ENCODE measurements around the gene INHBB. TPM values are rescaled to one million over a fixed set of nuclear protein-coding genes. Genes with fewer than 3 reads are reported as not detected.

Gene INHBB
- polyA plus RNA-seq, 2 donors = 0.51 to 1.6 TPM

- Histone ChIP-seq H3K4me3 (ENCODE audit: low read depth in 1 of 2, low read length in 2 of 2) (no peak overlapping the region), H3K27ac (ENCODE audit: low read depth in 2 of 2, low read length in 1 of 2) (no peak overlapping the region), H3K36me3 (ENCODE audit: control insufficient read depth in 2 of 2, insufficient read depth in 2 of 2, low read length in 1 of 2) (no peaks in the 10 kb centered on the region), H3K27me3 (ENCODE audit: control insufficient read depth in 1 of 2, insufficient read depth in 2 of 2, low read length in 2 of 2) (no peaks in the 10 kb centered on the region), H3K4me1 (ENCODE audit: control insufficient read depth in 2 of 2, insufficient read depth in 2 of 2, low read length in 1 of 2) (no peaks in the 10 kb centered on the region), H3K9me3 (ENCODE audit: control insufficient read depth in 2 of 2, insufficient read depth in 1 of 2, low read depth in 1 of 2, low read length in 1 of 2) (no peaks in the 10 kb centered on the region)
- WGBS, 2 donors = 92 to 94% methylated on average over 11 of the region's 11 CpGs
Measured at GRCh38 chr2:120362926-120363325, 17.0 kb downstream of the INHBB start.

DNA sequence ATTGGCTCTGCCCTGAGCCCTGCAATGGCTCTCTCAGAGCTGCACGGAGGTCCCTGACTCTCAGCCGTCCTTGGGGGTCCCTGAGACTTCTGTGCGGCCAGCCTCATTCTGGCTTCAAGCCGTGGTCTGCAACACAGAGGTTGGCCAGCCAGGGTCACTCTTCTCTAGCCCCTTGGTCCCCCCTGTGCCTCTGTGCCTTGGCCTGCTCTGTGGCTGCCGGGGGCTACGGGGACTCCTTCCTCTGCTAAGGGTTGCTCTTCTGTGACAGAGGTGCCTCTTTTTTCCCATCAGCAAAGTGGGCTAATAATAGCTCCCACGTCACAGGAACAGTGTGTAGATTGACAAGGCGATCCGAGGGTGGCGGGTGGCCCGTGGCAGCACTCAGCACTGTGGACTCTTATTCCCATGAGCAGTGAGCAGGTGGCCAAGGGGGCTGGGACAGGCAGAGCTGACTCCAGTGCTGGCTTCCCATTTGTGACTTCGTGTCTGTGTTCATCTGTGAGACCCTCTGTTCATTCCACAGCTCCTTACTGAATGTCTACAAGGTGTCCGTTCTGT, 19.4 kb downstream of the INHBB start:
- Histone ChIP-seq H3K36me3 (ENCODE audit: control insufficient read depth in 2 of 2, insufficient read depth in 2 of 2, low read length in 1 of 2) (no peaks in the 10 kb centered on the region), H3K4me3 (ENCODE audit: low read depth in 1 of 2, low read length in 2 of 2) (no peak overlapping the region), H3K27ac (ENCODE audit: low read depth in 2 of 2, low read length in 1 of 2) (no peak overlapping the region), H3K4me1 (ENCODE audit: control insufficient read depth in 2 of 2, insufficient read depth in 2 of 2, low read length in 1 of 2) (no peaks in the 10 kb centered on the region), H3K9me3 (ENCODE audit: control insufficient read depth in 2 of 2, insufficient read depth in 1 of 2, low read depth in 1 of 2, low read length in 1 of 2) (no peaks in the 10 kb centered on the region), H3K27me3 (ENCODE audit: control insufficient read depth in 1 of 2, insufficient read depth in 2 of 2, low read length in 2 of 2) (no peaks in the 10 kb centered on the region)
- 81 to 82% methylated on average over 13 of the region's 13 CpGs for WGBS, 2 donors

DNA sequence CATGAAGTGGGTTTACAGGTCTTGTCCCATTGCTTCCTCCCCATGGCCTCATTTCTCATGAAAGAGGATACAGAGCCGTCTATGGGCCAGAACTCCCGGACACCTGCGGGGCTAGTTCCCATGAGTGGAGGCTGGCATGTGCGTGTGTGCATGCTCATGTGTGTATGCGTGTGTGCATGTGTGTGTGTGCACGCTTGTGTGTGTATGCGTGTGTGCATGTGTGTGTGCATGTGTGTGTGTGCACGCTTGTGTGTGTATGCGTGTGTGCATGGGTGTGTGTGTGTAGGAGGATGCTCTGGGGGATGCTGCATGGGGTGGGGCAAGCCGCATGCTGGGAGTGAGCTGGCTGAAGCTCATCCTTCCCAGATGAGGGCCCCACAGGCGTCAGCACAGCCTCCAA, 20.8 kb downstream of the INHBB start:
- no peaks in the 10 kb centered on the region for H3K4me1 ChIP-seq (ENCODE audit: control insufficient read depth in 2 of 2, insufficient read depth in 2 of 2, low read length in 1 of 2)
- 92 to 93% methylated on average over 11 of the region's 11 CpGs for WGBS, 2 donors
- no peaks in the 10 kb centered on the region for H3K36me3 ChIP-seq (ENCODE audit: control insufficient read depth in 2 of 2, insufficient read depth in 2 of 2, low read length in 1 of 2)
- H3K9me3 ChIP-seq (ENCODE audit: control insufficient read depth in 2 of 2, insufficient read depth in 1 of 2, low read depth in 1 of 2, low read length in 1 of 2) = peaks cover 0 to 1% of the 10 kb centered on the region in 2 donors
- no peaks in the 10 kb centered on the region for H3K27me3 ChIP-seq (ENCODE audit: control insufficient read depth in 1 of 2, insufficient read depth in 2 of 2, low read length in 2 of 2)
- H3K4me3 ChIP-seq (ENCODE audit: low read depth in 1 of 2, low read length in 2 of 2) = no peak overlapping the region
- no peak overlapping the region for H3K27ac ChIP-seq (ENCODE audit: low read depth in 2 of 2, low read length in 1 of 2)

GRCh38 chr2:120367221-120367620, 21.3 kb downstream of the INHBB start:
- WGBS, 2 donors = 85 to 90% methylated on average over 8 of the region's 8 CpGs
- Histone ChIP-seq H3K36me3 (ENCODE audit: control insufficient read depth in 2 of 2, insufficient read depth in 2 of 2, low read length in 1 of 2) (no peaks in the 10 kb centered on the region), H3K9me3 (ENCODE audit: control insufficient read depth in 2 of 2, insufficient read depth in 1 of 2, low read depth in 1 of 2, low read length in 1 of 2) (peaks cover 0 to 3% of the 10 kb centered on the region in 2 donors), H3K4me1 (ENCODE audit: control insufficient read depth in 2 of 2, insufficient read depth in 2 of 2, low read length in 1 of 2) (no peaks in the 10 kb centered on the region), H3K27me3 (ENCODE audit: control insufficient read depth in 1 of 2, insufficient read depth in 2 of 2, low read length in 2 of 2) (no peaks in the 10 kb centered on the region), H3K27ac (ENCODE audit: low read depth in 2 of 2, low read length in 1 of 2) (no peak overlapping the region), H3K4me3 (ENCODE audit: low read depth in 1 of 2, low read length in 2 of 2) (no peak overlapping the region)

DNA sequence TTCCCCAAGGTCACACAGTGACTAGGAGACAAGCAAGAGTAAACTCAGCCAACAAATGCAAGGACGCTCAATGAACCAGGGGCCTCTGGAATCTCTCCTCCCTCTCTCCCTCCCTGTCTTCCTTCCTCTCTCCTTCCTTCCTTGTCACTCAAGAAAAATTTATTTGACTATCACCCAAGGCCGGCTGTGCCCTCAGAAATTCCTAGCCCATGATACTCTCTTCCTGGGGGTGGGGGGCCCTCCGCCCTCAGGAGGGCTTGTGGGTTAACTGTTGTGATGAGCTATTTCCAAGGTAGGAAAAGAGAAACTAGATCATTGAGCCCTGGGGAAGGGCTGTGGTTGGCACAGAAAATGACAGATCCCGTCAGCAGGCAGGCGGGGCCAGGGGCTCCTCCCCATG, 21.7 kb downstream of the INHBB start:
- Histone ChIP-seq H3K27me3 (ENCODE audit: control insufficient read depth in 1 of 2, insufficient read depth in 2 of 2, low read length in 2 of 2) (no peaks in the 10 kb centered on the region), H3K27ac (ENCODE audit: low read depth in 2 of 2, low read length in 1 of 2) (no peak overlapping the region), H3K9me3 (ENCODE audit: control insufficient read depth in 2 of 2, insufficient read depth in 1 of 2, low read depth in 1 of 2, low read length in 1 of 2) (peaks cover 0 to 3% of the 10 kb centered on the region in 2 donors), H3K36me3 (ENCODE audit: control insufficient read depth in 2 of 2, insufficient read depth in 2 of 2, low read length in 1 of 2) (no peaks in the 10 kb centered on the region), H3K4me1 (ENCODE audit: control insufficient read depth in 2 of 2, insufficient read depth in 2 of 2, low read length in 1 of 2) (no peaks in the 10 kb centered on the region), H3K4me3 (ENCODE audit: low read depth in 1 of 2, low read length in 2 of 2) (no peak overlapping the region)
- 55 to 62% methylated on average over 5 of the region's 5 CpGs for whole genome bisulfite sequencing, 2 donors

GRCh38 chr2:120368086-120368485, 22.1 kb downstream of the INHBB start:
- WGBS, 2 donors = 85 to 88% methylated on average over 3 of the region's 3 CpGs
- no peaks in the 10 kb centered on the region for H3K4me1 ChIP-seq (ENCODE audit: control insufficient read depth in 2 of 2, insufficient read depth in 2 of 2, low read length in 1 of 2)
- no peaks in the 10 kb centered on the region for H3K27me3 ChIP-seq (ENCODE audit: control insufficient read depth in 1 of 2, insufficient read depth in 2 of 2, low read length in 2 of 2)
- peaks cover 0 to 3% of the 10 kb centered on the region in 2 donors for H3K9me3 ChIP-seq (ENCODE audit: control insufficient read depth in 2 of 2, insufficient read depth in 1 of 2, low read depth in 1 of 2, low read length in 1 of 2)
- no peak overlapping the region for H3K27ac ChIP-seq (ENCODE audit: low read depth in 2 of 2, low read length in 1 of 2)
- no peak overlapping the region for H3K4me3 ChIP-seq (ENCODE audit: low read depth in 1 of 2, low read length in 2 of 2)
- no peaks in the 10 kb centered on the region for H3K36me3 ChIP-seq (ENCODE audit: control insufficient read depth in 2 of 2, insufficient read depth in 2 of 2, low read length in 1 of 2)

DNA sequence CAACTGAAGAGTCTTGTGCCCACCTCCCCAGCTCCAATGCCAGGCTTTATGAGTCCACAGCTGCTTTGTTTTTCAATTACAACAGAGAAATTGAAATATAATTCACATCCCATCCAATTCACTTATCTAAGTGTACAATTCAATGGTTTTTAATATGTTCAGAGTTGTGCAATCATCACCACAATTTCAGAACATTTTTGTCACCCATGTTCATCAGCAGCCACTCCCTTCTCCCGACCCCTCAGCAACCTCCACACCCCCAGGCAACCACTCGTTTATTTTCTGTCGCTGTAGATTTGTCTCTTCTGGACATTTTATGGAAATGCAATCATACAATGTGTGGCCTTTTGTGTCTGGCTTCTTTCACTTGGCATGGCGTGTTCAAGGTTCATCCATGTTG, 23.3 kb downstream of the INHBB start:
- no peaks in the 10 kb centered on the region for H3K36me3 ChIP-seq (ENCODE audit: control insufficient read depth in 2 of 2, insufficient read depth in 2 of 2, low read length in 1 of 2)
- H3K27ac ChIP-seq (ENCODE audit: low read depth in 2 of 2, low read length in 1 of 2) = no peak overlapping the region
- H3K27me3 ChIP-seq (ENCODE audit: control insufficient read depth in 1 of 2, insufficient read depth in 2 of 2, low read length in 2 of 2) = no peaks in the 10 kb centered on the region
- 77 to 78% methylated on average over 4 of the region's 4 CpGs for WGBS, 2 donors
- peaks cover 0 to 3% of the 10 kb centered on the region in 2 donors for H3K9me3 ChIP-seq (ENCODE audit: control insufficient read depth in 2 of 2, insufficient read depth in 1 of 2, low read depth in 1 of 2, low read length in 1 of 2)
- H3K4me1 ChIP-seq (ENCODE audit: control insufficient read depth in 2 of 2, insufficient read depth in 2 of 2, low read length in 1 of 2) = no peaks in the 10 kb centered on the region
- no peak overlapping the region for H3K4me3 ChIP-seq (ENCODE audit: low read depth in 1 of 2, low read length in 2 of 2)

DNA sequence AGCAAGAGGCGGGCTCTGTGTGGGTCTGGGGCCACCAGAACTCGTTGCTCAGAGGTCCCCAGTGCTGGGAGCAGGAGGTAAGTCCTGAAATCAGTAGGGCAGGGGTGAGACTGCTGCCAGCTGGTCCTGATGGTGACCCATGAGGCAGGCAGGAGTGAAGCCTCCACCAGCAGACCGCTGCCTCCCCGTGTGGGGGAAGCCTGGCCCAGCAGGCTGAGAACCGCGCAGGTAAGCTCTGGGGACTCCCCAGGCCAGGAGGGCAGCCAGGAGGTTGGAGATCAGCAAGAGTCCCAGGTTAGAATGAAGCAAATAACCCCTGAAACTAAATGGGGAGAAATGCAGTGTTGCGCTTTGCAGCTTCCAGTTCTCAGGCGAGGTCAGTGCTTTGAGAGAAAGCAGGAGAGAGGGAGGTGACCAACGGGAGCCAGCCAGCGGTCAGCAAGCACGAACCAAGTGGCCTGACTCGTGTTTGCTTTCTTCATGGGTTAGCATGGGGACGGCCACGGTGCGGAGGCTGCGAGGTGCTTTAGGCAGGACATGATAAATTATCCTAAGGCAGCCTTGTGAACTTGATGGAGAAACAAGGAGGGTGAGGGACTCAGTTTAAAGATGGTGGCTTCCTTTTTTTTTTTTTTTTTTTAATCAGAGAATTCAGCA, 26.2 kb downstream of the INHBB start:
- WGBS, 2 donors = 75 to 76% methylated on average over 16 of the region's 16 CpGs
- no peak overlapping the region for H3K4me3 ChIP-seq (ENCODE audit: low read depth in 1 of 2, low read length in 2 of 2)
- H3K27ac ChIP-seq (ENCODE audit: low read depth in 2 of 2, low read length in 1 of 2) = no peak overlapping the region
- no peaks in the 10 kb centered on the region for H3K27me3 ChIP-seq (ENCODE audit: control insufficient read depth in 1 of 2, insufficient read depth in 2 of 2, low read length in 2 of 2)
- no peaks in the 10 kb centered on the region for H3K36me3 ChIP-seq (ENCODE audit: control insufficient read depth in 2 of 2, insufficient read depth in 2 of 2, low read length in 1 of 2)
- H3K9me3 ChIP-seq (ENCODE audit: control insufficient read depth in 2 of 2, insufficient read depth in 1 of 2, low read depth in 1 of 2, low read length in 1 of 2) = peaks cover 0 to 3% of the 10 kb centered on the region in 2 donors
- no peaks in the 10 kb centered on the region for H3K4me1 ChIP-seq (ENCODE audit: control insufficient read depth in 2 of 2, insufficient read depth in 2 of 2, low read length in 1 of 2)

DNA sequence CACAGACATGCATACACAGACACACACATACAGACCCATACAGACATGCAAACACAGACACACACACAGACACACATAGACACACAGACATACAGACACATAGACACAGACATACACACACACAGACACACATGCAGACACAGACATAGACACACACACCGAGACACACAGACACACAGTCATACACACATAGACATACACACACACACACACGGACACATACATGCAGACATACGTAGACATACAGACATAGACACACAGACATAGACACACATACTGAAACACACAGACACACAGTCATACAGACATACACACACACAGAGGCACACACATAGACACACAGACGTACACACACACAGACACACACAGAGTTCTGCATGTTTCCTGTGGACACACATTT, 26.9 kb downstream of the INHBB start:
- H3K27me3 ChIP-seq (ENCODE audit: control insufficient read depth in 1 of 2, insufficient read depth in 2 of 2, low read length in 2 of 2) = no peaks in the 10 kb centered on the region
- peaks cover 0 to 3% of the 10 kb centered on the region in 2 donors for H3K9me3 ChIP-seq (ENCODE audit: control insufficient read depth in 2 of 2, insufficient read depth in 1 of 2, low read depth in 1 of 2, low read length in 1 of 2)
- H3K4me3 ChIP-seq (ENCODE audit: low read depth in 1 of 2, low read length in 2 of 2) = no peak overlapping the region
- WGBS, 2 donors = 87 to 94% methylated on average over 4 of the region's 4 CpGs
- no peaks in the 10 kb centered on the region for H3K36me3 ChIP-seq (ENCODE audit: control insufficient read depth in 2 of 2, insufficient read depth in 2 of 2, low read length in 1 of 2)
- H3K4me1 ChIP-seq (ENCODE audit: control insufficient read depth in 2 of 2, insufficient read depth in 2 of 2, low read length in 1 of 2) = no peaks in the 10 kb centered on the region
- H3K27ac ChIP-seq (ENCODE audit: low read depth in 2 of 2, low read length in 1 of 2) = no peak overlapping the region

DNA sequence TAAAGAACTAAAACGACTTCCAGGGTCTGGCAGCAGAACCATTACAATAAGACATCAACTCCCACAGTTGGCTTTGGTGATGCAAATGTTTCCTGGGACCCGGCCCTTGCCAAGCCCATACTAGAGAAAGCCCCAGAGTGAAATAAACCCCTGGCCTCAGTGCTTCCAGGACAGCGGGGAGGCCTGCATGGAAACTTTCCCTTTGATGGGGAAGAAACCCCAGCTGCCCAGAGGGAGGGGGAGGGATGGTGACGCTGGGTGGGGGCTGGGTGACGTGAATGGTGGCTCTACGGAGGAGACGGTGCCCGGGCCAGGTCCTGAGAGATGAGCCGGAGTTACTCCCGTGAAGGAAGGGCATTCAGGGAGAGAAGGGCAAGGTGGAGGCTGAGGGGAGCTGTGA, 27.5 kb downstream of the INHBB start:
- no peaks in the 10 kb centered on the region for H3K4me1 ChIP-seq (ENCODE audit: control insufficient read depth in 2 of 2, insufficient read depth in 2 of 2, low read length in 1 of 2)
- peaks cover 0 to 3% of the 10 kb centered on the region in 2 donors for H3K9me3 ChIP-seq (ENCODE audit: control insufficient read depth in 2 of 2, insufficient read depth in 1 of 2, low read depth in 1 of 2, low read length in 1 of 2)
- H3K4me3 ChIP-seq (ENCODE audit: low read depth in 1 of 2, low read length in 2 of 2) = no peak overlapping the region
- H3K27me3 ChIP-seq (ENCODE audit: control insufficient read depth in 1 of 2, insufficient read depth in 2 of 2, low read length in 2 of 2) = no peaks in the 10 kb centered on the region
- 63 to 64% methylated on average over 10 of the region's 10 CpGs for WGBS, 2 donors
- no peak overlapping the region for H3K27ac ChIP-seq (ENCODE audit: low read depth in 2 of 2, low read length in 1 of 2)
- H3K36me3 ChIP-seq (ENCODE audit: control insufficient read depth in 2 of 2, insufficient read depth in 2 of 2, low read length in 1 of 2) = no peaks in the 10 kb centered on the region
